MG63 (cell line): ENCODE measurements around the gene VSIR. TPM values are rescaled to one million over a fixed set of nuclear protein-coding genes. Genes with fewer than 3 reads are reported as not detected.

Source experiments
- DNase-seq: peaks from one replicate; pipeline ENCODE4 v3.0.0-alpha.2; 2020
- H3K27me3 ChIP-seq: fragments of 250-450 bp; sonication (Bioruptor Pico); 2 replicates; pipeline ENCODE4 v1.5.1; 2020; ENCODE audit warnings: mild to moderate bottlenecking, moderate library complexity
- H3K36me3 ChIP-seq: fragments of 250-450 bp; sonication (Bioruptor Pico); 2 replicates; pipeline ENCODE4 v1.5.1; 2020; ENCODE audit warnings: mild to moderate bottlenecking, moderate library complexity
- H3K4me3 ChIP-seq: fragments of 250-450 bp; sonication (Bioruptor Pico); 2 replicates; pipeline ENCODE4 v1.5.1; 2020; ENCODE audit warnings: mild to moderate bottlenecking, moderate library complexity
- H3K9me3 ChIP-seq: fragments of 250-450 bp; sonication (Bioruptor Pico); 2 replicates; pipeline ENCODE4 v1.5.1; 2020; ENCODE audit warnings: mild to moderate bottlenecking, moderate library complexity
- total RNA-seq: library from RNA; depleted of rRNA; stranded (reverse); fragments of >200 nt; shearing (Covaris generic); gene quantifications from 2 replicates; pipeline ENCODE4 v1.2.3, GENCODE V29; 2014; ENCODE audit warnings: low replicate concordance; rRNA removed

VSIR gene
- total RNA-seq = 36.0 and 87.8 TPM in 2 replicates

GRCh38 chr10:71773221-71773971, at the start of gene VSIR:
VSIR (minus strand) TSS chr10:71773520; CDS start chr10:71773439, 81 bp downstream.
- peaks cover 2% of the 10 kb centered on the region for H3K36me3 ChIP-seq
- no peaks in the 10 kb centered on the region for H3K9me3 ChIP-seq
- peak within 1 kb of the TSS; percentile 78 for H3K4me3 ChIP-seq
- H3K27me3 ChIP-seq = no peaks in the 10 kb centered on the region
- DNase-seq = peak; percentile 80

- H3K36me3 ChIP-seq = peaks cover 79% of the 10 kb centered on the region
- H3K4me3 ChIP-seq = no peak overlapping the region
- H3K27me3 ChIP-seq = no peaks in the 10 kb centered on the region
- no peaks in the 10 kb centered on the region for H3K9me3 ChIP-seq
- DNase-seq = no peak
Observed at GRCh38 chr10:71821909-71822763, 48.8 kb upstream of the VSIR start.

GRCh38 chr10:71820966-71821365, 47.6 kb upstream of the VSIR start:
- DNase-seq = no peak
- Histone ChIP-seq H3K36me3 (peaks cover 76% of the 10 kb centered on the region), H3K9me3 (no peaks in the 10 kb centered on the region), H3K27me3 (no peaks in the 10 kb centered on the region), H3K4me3 (no peak overlapping the region)

GRCh38 chr10:71819985-71820384, 46.7 kb upstream of the VSIR start:
- Histone ChIP-seq H3K4me3 (no peak overlapping the region), H3K9me3 (no peaks in the 10 kb centered on the region), H3K36me3 (peaks cover 71% of the 10 kb centered on the region), H3K27me3 (no peaks in the 10 kb centered on the region)
- no peak for DNase-seq

GRCh38 chr10:71819441-71819861, 46.1 kb upstream of the VSIR start:
- DNase-seq = no peak
- Histone ChIP-seq H3K27me3 (no peaks in the 10 kb centered on the region), H3K36me3 (peaks cover 66% of the 10 kb centered on the region)

GRCh38 chr10:71818674-71819260, 45.4 kb upstream of the VSIR start:
- Histone ChIP-seq H3K9me3 (no peaks in the 10 kb centered on the region), H3K27me3 (no peaks in the 10 kb centered on the region), H3K4me3 (no peak overlapping the region), H3K36me3 (peaks cover 59% of the 10 kb centered on the region)
- DNase-seq = no peak

More at GRCh38 chr10:71819441-71819861, 46.1 kb upstream of the VSIR start:
- Histone ChIP-seq H3K9me3 (no peaks in the 10 kb centered on the region), H3K4me3 (no peak overlapping the region)

- no peak overlapping the region for H3K4me3 ChIP-seq
- no peak for DNase-seq
- no peaks in the 10 kb centered on the region for H3K27me3 ChIP-seq
- no peaks in the 10 kb centered on the region for H3K9me3 ChIP-seq
- H3K36me3 ChIP-seq = peaks cover 52% of the 10 kb centered on the region
Observed at GRCh38 chr10:71817831-71818655, 44.7 kb upstream of the VSIR start.

GRCh38 chr10:71816936-71817618, 43.8 kb upstream of the VSIR start:
- no peak for DNase-seq
- no peak overlapping the region for H3K4me3 ChIP-seq
- no peaks in the 10 kb centered on the region for H3K9me3 ChIP-seq
- no peaks in the 10 kb centered on the region for H3K27me3 ChIP-seq
- H3K36me3 ChIP-seq = peaks cover 46% of the 10 kb centered on the region

GRCh38 chr10:71816421-71816851, 43.1 kb upstream of the VSIR start:
- DNase-seq = no peak
- Histone ChIP-seq H3K36me3 (peaks cover 40% of the 10 kb centered on the region), H3K9me3 (no peaks in the 10 kb centered on the region), H3K27me3 (no peaks in the 10 kb centered on the region), H3K4me3 (no peak overlapping the region)

- Histone ChIP-seq H3K27me3 (no peaks in the 10 kb centered on the region), H3K36me3 (peaks cover 32% of the 10 kb centered on the region), H3K4me3 (no peak overlapping the region), H3K9me3 (no peaks in the 10 kb centered on the region)
- DNase-seq = no peak
Observed at GRCh38 chr10:71815515-71816130, 42.3 kb upstream of the VSIR start.

GRCh38 chr10:71814922-71815411, 41.6 kb upstream of the VSIR start:
- H3K4me3 ChIP-seq = no peak overlapping the region
- DNase-seq = no peak
- H3K27me3 ChIP-seq = no peaks in the 10 kb centered on the region
- H3K36me3 ChIP-seq = peaks cover 28% of the 10 kb centered on the region
- H3K9me3 ChIP-seq = no peaks in the 10 kb centered on the region

GRCh38 chr10:71812913-71813590, 39.7 kb upstream of the VSIR start:
- peaks cover 13% of the 10 kb centered on the region for H3K36me3 ChIP-seq
- no peaks in the 10 kb centered on the region for H3K27me3 ChIP-seq
- no peak for DNase-seq
- H3K4me3 ChIP-seq = no peak overlapping the region
- no peaks in the 10 kb centered on the region for H3K9me3 ChIP-seq

GRCh38 chr10:71812016-71812912, 38.9 kb upstream of the VSIR start:
- H3K9me3 ChIP-seq = no peaks in the 10 kb centered on the region
- H3K36me3 ChIP-seq = peaks cover 13% of the 10 kb centered on the region
- H3K4me3 ChIP-seq = no peak overlapping the region
- DNase-seq = peak; percentile 57
- no peaks in the 10 kb centered on the region for H3K27me3 ChIP-seq

- H3K9me3 ChIP-seq = no peaks in the 10 kb centered on the region
- peaks cover 8% of the 10 kb centered on the region; the same call in 1 of the 2 replicates for H3K36me3 ChIP-seq
- DNase-seq = no peak
- H3K27me3 ChIP-seq = no peaks in the 10 kb centered on the region
- no peak overlapping the region for H3K4me3 ChIP-seq
Observed at GRCh38 chr10:71811351-71811750, 38.0 kb upstream of the VSIR start.
